MV-4-11 (cell line): Measurements from ENCODE around the gene FAM117A.
"Not testable (repeated sequence)": the region's sequence is repeated elsewhere in the genome, so short reads cannot be mapped to it uniquely, and the experiment has no call there.

Experiments
- DNase-seq: peaks from one replicate; lab custom pipeline; 2025; lab: John Stamatoyannopoulos, UW

The FAM117A gene

DNA sequence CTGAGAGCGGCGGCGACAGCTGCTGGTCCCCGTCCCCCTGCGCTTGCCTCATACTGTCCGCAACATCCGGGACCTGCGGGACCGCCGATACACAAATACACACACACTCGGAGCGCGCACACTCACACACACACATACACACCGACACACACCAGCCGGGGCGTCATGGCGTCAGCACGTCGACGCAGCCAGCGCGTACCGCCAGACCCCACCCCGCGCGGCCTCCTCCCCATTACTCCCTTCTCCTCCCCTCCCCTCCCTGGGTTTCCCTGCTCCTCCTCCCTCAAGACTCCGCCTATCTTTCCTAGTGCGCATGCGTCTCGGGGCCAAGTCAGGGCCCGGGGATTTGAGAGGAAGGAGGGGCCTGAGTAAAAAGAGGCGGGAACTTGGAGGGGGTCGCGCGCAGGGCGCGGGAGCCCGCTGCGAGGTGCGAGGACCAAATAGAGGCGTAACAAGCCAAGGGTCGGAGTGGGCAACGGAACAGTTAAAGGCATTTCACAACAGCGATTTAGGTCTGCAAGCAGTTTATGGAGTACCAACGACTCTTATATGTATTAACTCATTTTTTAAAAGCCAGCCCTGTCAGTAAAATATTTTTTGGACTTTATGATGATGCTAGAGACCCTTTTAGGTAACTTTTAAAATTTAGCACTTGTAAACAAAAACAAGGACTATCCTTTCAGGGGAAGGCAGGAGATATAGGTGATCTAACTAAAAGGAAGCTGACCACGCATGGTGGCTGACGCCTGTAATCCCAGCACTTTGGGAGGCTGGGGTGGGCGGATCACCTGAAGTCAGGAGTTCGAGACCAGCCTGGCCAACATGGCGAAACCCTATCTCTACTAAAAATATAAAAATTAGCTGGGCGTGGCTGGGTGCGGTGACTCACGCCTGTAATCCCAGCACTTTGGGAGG, 85.7 kb downstream of the FAM117A start, which contains the start of gene SPOP:
SPOP (minus strand) TSS at position 165 of the 915 bp plus-strand sequence. CDS start 55,287 bp downstream, outside the sequence.
- peak; percentile 98 for DNase-seq

DNA sequence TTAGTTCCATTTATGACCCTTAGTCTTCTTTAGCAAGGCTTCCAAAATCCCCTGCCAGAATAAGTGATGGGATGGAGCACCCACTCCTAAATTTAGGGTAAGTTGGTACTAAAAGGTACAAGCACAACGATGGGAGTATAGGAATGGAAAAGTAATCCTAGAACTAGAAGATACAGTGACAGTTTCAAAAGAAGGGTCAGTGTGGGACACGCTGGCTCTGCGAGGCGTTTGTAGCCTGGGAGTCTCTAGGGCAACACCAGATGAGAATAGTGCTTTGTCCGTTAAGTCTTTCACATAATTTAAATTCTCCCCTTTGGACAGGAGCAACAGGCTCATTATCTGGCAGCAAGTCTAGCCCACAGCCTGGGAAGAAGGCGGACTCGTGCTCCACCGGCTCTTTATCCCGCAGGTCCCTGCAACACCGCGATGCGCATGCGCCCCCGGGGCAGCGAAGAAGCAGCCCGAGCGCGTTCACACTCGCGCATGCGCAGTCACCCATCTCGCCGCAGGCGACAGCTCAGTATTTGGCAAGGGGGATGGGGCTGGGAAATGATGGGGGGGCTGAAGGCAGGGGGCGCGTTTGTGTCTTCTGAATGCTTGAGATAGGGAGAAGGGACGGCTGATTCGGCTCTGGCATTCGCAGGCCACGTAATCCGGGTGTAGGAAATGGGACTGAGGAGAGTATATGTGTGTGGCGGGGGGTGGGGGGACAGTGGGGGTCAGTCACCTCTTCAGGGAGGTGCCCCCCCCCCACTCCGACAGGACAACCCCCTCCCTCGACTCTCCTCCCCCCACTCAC, 86.6 kb downstream of the FAM117A start:
- DNase-seq: peak; percentile 85

DNA sequence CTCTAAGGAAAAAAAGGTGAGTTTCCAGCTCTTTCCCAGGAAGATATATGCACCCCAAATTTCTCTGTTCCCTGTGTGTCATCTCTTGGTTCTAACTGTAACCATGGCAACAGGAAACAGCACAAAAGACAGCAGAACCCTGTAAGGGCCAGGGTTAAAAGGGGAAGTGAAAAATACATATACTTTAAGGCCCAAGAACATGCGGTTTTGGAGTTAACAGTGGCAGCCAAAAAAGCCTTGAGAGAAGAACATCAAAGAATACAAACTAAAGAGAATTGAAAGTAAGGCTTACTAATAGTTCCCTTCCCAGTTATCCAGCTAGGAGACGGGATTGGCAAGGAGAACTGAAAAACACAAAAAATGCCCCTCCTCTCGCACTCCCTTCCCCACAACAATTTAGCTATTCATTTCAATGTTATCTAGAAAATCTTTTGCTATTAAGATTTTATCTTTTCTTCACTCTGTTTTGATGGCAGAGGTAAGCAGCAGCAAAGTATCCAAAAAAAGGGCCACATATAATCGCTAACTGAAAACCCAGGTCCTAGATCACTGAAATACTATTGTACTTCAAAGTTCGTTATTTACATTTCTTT, 87.6 kb downstream of the FAM117A start:
- peak; percentile 99 for DNase-seq

DNA sequence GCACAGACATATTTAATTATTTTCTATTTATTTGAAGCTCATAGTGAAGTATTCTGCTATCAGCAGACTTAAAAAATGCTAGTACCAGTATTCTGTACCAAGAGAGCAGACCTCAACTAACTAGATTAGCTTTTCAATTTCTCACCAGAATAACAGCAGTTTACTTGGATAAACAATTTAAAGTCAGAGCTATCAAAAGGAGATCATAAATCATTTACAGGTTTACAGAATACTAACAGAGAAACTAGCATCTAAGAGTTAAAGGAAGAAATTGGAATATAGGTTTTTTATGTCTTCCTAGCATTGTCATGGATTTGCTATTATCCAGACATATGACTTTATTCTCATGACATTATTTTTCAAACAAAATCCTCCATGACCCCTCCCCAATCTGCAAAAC, 89.4 kb downstream of the FAM117A start:
- DNase-seq: no peak

DNA sequence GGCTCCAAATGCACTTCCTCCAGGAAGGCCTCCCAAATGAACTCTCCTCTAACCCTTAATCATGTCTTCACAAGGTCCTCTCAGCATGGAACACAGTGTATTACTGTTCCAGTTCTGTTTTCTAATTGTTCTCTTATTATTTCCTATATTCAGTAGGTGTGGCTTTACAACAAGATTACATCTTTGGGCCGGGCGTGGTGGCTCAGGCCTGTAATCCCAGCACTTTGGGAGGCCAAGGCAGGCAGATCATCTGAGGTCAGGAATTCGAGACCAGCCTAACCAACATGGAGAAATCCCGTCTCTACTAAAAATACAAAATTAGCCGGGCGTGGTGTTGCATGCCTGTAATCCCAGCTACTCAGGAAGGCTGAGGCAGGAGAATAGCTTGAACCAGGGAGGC, 90.3 kb downstream of the FAM117A start:
- DNase-seq: not testable (repeated sequence)

DNA sequence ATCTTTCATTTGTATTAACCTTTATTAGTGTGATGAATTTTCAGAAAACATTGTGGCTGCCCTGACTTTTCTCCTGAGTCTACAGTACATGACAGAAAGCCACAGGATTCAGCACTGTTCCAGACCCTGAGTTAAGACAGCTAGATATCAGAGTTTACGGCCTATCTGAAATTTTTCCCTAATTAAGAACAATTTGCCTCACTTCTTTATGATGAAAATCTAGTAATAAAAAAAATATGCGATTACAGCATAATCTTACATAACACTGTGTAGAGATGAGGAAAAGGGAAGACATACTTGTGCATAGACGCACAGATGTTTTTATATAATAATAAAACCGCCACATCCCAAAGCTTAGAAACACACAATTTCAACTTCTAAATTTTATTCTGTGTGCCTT, 93.3 kb downstream of the FAM117A start:
- no peak for DNase-seq

DNA sequence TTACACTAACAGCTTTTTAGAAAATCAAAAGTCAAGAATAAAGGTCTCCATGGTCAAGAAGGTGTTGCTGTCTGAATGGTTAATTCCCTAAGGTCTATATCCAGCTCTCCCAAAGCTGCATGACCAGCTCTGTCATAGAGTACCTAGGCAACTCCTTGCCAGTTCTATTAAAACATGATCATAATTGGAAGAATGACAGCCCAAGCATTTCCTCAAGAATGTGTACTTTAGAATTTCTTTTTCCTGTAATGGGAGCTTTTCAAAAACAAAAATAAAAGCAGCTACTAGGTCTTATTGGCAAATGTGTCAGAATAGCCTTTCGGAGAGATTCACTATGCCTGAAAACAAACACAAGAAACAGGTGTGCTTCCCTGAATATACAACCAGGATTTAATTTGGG, 93.9 kb downstream of the FAM117A start:
- no peak for DNase-seq

DNA sequence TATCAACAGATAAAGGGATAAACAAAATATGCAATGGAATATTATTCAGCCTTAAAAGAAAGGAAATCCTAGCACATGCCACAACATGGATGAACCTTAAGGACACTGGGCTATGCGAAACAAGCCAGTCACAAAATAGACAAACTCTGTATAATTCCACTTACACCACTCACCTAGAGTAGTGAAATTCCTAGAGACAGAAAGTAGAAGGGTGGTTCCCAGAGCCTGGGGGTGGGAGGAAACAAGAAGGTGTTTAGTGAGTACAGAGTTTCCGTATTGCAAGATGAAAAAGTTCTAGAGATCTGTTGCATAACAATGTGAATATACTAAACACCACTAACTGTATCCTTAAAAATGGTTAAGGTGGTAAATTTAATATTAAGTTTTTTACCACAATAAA, 96.1 kb downstream of the FAM117A start:
- DNase-seq: no peak

DNA sequence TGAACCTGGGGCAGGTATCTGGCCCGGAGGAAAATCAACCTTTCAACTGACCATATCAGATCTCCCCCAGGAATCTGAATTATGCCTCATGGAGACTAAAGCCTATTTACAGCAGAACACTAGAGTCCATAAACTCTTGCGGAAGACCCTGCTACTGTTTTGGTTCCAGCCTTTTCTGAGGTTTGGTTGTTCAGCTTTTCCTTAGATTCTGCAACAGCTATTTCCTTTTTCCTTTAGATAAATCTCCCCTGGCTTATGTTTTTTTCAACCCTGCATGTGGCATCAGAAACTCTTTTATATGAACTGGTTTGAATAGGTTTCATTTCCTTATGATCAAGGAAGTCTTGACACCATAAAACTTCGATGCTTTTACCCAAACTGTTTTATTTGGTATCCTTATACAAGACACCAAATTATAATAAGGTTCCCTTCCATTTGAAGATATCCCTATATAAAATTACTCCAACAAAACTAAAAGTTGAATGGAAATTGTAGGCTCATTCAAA, 99.2 kb downstream of the FAM117A start:
- peak; percentile 71 for DNase-seq
